Vagina (tissue), 2 donors: ENCODE results near the gene TBC1D23. TPM values are rescaled to one million over a fixed set of nuclear protein-coding genes. Genes with fewer than 3 reads are reported as not detected.

Source experiments
- DNase-seq, 2 donors: peaks; one replicate each; pipeline ENCODE4 v3.0.0-alpha.2; 2017; ENCODE audit errors: extremely low spot score in 2 of 2
- H3K27ac ChIP-seq: fragments of 200-600 bp; sonication (generic); one replicate; pipeline ENCODE4 v1.5.1; 2019
- H3K27me3 ChIP-seq: fragments of 200-600 bp; sonication (generic); one replicate; pipeline ENCODE4 v1.5.1; 2019
- H3K36me3 ChIP-seq, 2 donors: fragments of 200-600 bp; sonication (generic); one replicate each; pipeline ENCODE4 v1.5.1; 2017 to 2019
- H3K4me1 ChIP-seq: fragments of 200-600 bp; sonication (generic); one replicate; pipeline ENCODE4 v1.5.1; 2019
- H3K4me3 ChIP-seq, 2 donors: fragments of 200-600 bp; sonication (generic); 1 replicate in 1 of 2; 2 replicates in 1 of 2; pipeline ENCODE4 v1.5.1; 2016 to 2019
- H3K9me3 ChIP-seq: fragments of 200-600 bp; sonication (generic); one replicate; pipeline ENCODE4 v1.5.1; 2019
- CTCF ChIP-seq, 3 experiments: fragments of 450-650 bp in 2 of 3; fragments of 200-600 bp in 1 of 3; sonication (generic) in 1 of 3; IDR thresholded peaks; one replicate each; pipeline ENCODE4 v1.5.1; 2017 to 2019; ENCODE audit warnings: antibody characterized with exemption in 3 of 3, mild to moderate bottlenecking in 2 of 3, moderate library complexity in 2 of 3
- POLR2A ChIP-seq, 2 donors: fragments of 450-650 bp; IDR thresholded peaks; one replicate each; pipeline ENCODE4 v1.6.1; 2017; ENCODE audit warnings: antibody characterized with exemption in 2 of 2, mild to moderate bottlenecking in 2 of 2, moderate library complexity in 2 of 2
- POLR2AphosphoS5 ChIP-seq, 2 donors: sonication (generic); formaldehyde crosslinking; IDR thresholded peaks; one replicate each; pipeline ENCODE4 v1.9.0; 2017; ENCODE audit warnings: antibody characterized with exemption in 2 of 2, mild to moderate bottlenecking in 2 of 2, low read depth in 1 of 2; ENCODE audit not compliant: insufficient read depth in 1 of 2
- intact Hi-C: fragments of 100-400 bp; cut with DNase I; formaldehyde crosslinking; loops from one replicate; pipeline ENCODE4 v1.15.1; 2023
- total RNA-seq: library from RNA; depleted of rRNA; stranded (reverse); fragments of >200 nt; gene quantifications from one replicate; pipeline ENCODE4 v1.2.3, GENCODE V29; 2016

TBC1D23 gene
- total RNA-seq, 1 donor from 2014 or later = 56.5 TPM

DNA sequence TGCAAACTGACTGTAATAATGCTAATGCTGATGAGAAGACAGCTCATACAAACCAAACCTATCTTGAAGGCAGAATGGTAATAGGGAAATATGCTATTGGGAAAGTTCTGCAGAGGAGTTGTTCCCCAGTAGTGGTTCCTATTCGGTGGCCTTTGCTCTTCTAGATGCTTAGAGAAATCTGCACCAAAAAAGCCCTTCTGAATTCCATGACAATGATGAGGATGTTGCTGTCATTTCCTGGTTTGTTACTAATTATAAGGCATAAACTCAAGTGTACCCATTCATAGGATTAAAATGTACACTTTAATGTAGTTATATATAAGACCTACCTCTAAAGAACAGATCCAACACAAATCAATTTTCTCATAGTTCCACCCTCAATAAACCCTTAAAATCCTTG lies 110.0 kb downstream of the TBC1D23 start:
- H3K4me1 ChIP-seq = no peaks in the 10 kb centered on the region
- H3K27me3 ChIP-seq = no peaks in the 10 kb centered on the region
- peaks cover 0 to 48% of the 10 kb centered on the region in 2 donors for H3K36me3 ChIP-seq
- TF ChIP-seq CTCF (IDR thresholded peaks at IDR 0.05) (no peak), POLR2AphosphoS5 (IDR thresholded peaks at IDR 0.05; ENCODE audit: insufficient read depth in 1 of 2, low read depth in 1 of 2) (no peak), POLR2A (IDR thresholded peaks at IDR 0.05) (no peak)
- no peaks in the 10 kb centered on the region for H3K9me3 ChIP-seq
- no peak overlapping the region for H3K4me3 ChIP-seq
- intact Hi-C loops = no loop called here
- DNase-seq = no peak
- H3K27ac ChIP-seq = no peak overlapping the region

- DNase-seq = no peak
- no peaks in the 10 kb centered on the region for H3K9me3 ChIP-seq
- no peaks in the 10 kb centered on the region for H3K27me3 ChIP-seq
- no peak overlapping the region for H3K27ac ChIP-seq
- peaks cover 0 to 53% of the 10 kb centered on the region in 2 donors for H3K36me3 ChIP-seq
- no peak overlapping the region for H3K4me3 ChIP-seq
- TF ChIP-seq POLR2A (IDR thresholded peaks at IDR 0.05) (no peak), POLR2AphosphoS5 (IDR thresholded peaks at IDR 0.05; ENCODE audit: insufficient read depth in 1 of 2, low read depth in 1 of 2) (no peak), CTCF (IDR thresholded peaks at IDR 0.05) (no peak)
- intact Hi-C loops = no loop called here
- H3K4me1 ChIP-seq = no peaks in the 10 kb centered on the region
Measured at GRCh38 chr3:100374521-100374920, 113.7 kb downstream of the TBC1D23 start.

Other genes starting within 250 kb of the TBC1D23 start
- gene FILIP1L, start 146.5 kb upstream of the TBC1D23 start, total RNA-seq = 41.5 TPM
- 26.0 TPM for gene NIT2, start 73.8 kb downstream of the TBC1D23 start, total RNA-seq
- gene TOMM70, start 140.1 kb downstream of the TBC1D23 start, total RNA-seq = 26.8 TPM
- 4.4 TPM for gene LNP1, start 140.5 kb downstream of the TBC1D23 start, total RNA-seq
- 46.4 TPM for gene TMEM45A, start 231.6 kb downstream of the TBC1D23 start, total RNA-seq